SK-N-SH (cell line): ENCODE data around the gene GRM8. TPM values are rescaled to one million over a fixed set of nuclear protein-coding genes. Genes with fewer than 3 reads are reported as not detected.
A peak's percentile ranks its signal among the peaks of the same experiment; 100 is the strongest.

Source experiments
- CTCF ChIA-PET: fragments of 300-600, 350-600 bp; formaldehyde crosslinking; extraction: SDS; loops from one replicate; lab custom pipeline; 2021; lab: Yijun Ruan, JAX
- POLR2A ChIA-PET: fragments of 350-600 bp; sonication (Branson Sonifier 250); formaldehyde crosslinking; extraction: SDS; loops from one replicate; lab custom pipeline; 2020; ENCODE audit warnings: antibody characterized with exemption, inconsistent platforms; lab: Yijun Ruan, JAX
- DNase-seq: peaks from one replicate; pipeline ENCODE4 v3.0.0; 2012
- H2AFZ ChIP-seq: fragments of 200-600 bp; sonication (generic); 2 replicates; pipeline ENCODE4 v1.8.1; 2016; ENCODE audit warnings: antibody characterized with exemption, mild to moderate bottlenecking, low read depth
- H3F3A ChIP-seq: fragments of 200-600 bp; sonication (generic); replicated peaks from 2 replicates; pipeline ENCODE3; 2016; ENCODE audit warnings: antibody characterized with exemption, mild to moderate bottlenecking; ENCODE audit not compliant: insufficient read depth
- H3K27ac ChIP-seq, 2 experiments: fragments of 200-500 bp in 1 of 2; fragments of 200-600 bp in 1 of 2; sonication (Bioruptor generic) in 1 of 2; sonication (generic), shearing (Covaris generic) in 1 of 2; 2 replicates each; pipeline versions ENCODE4 v1.5.1 to v1.6.1; 2014 to 2016; ENCODE audit warnings: low read depth in 2 of 2, inconsistent platforms in 1 of 2, low read length in 1 of 2, mild to moderate bottlenecking in 1 of 2, mixed read lengths in 1 of 2
- H3K27me3 ChIP-seq: fragments of 200-600 bp; sonication (generic), shearing (Covaris generic); 2 replicates; pipeline ENCODE4 v1.6.1; 2016; ENCODE audit warnings: mixed run types; ENCODE audit not compliant: insufficient read depth
- H3K36me3 ChIP-seq, 2 experiments: fragments of 200-500 bp in 1 of 2; fragments of 200-600 bp in 1 of 2; sonication (Bioruptor generic) in 1 of 2; sonication (generic) in 1 of 2; replicated peaks in 1 of 2; 2 replicates each; pipeline versions ENCODE3 to v1.5.1; 2014 to 2016; ENCODE audit warnings: low read length in 1 of 2, mild to moderate bottlenecking in 1 of 2; ENCODE audit not compliant: insufficient read depth in 2 of 2, control insufficient read depth in 1 of 2
- H3K4me1 ChIP-seq, 2 experiments: fragments of 200-500 bp in 1 of 2; fragments of 200-600 bp in 1 of 2; sonication (Bioruptor generic) in 1 of 2; sonication (generic), shearing (Covaris generic) in 1 of 2; 2 replicates each; pipeline versions ENCODE4 v1.5.1 to v1.6.1; 2014 to 2016; ENCODE audit warnings: low read depth in 1 of 2, low read length in 1 of 2, mixed run types in 1 of 2; ENCODE audit not compliant: insufficient read depth in 2 of 2, control insufficient read depth in 1 of 2
- H3K4me2 ChIP-seq: fragments of 200-600 bp; sonication (generic), shearing (Covaris generic); 2 replicates; pipeline ENCODE4 v1.6.1; 2017; ENCODE audit warnings: mixed run types
- H3K4me3 ChIP-seq, 2 experiments: fragments of 200-500 bp in 1 of 2; fragments of 200-600 bp in 1 of 2; sonication (Bioruptor generic) in 1 of 2; sonication (generic), shearing (Covaris generic) in 1 of 2; 2 replicates each; pipeline versions ENCODE4 v1.5.1 to v1.8.1; 2014 to 2016; ENCODE audit warnings: low read depth in 2 of 2, inconsistent platforms in 1 of 2, low read length in 1 of 2, mild to moderate bottlenecking in 1 of 2, mixed read lengths in 1 of 2, moderate library complexity in 1 of 2
- H3K79me2 ChIP-seq: fragments of 200-600 bp; sonication (generic); 2 replicates; pipeline ENCODE4 v1.8.1; 2017; ENCODE audit warnings: mild to moderate bottlenecking; ENCODE audit not compliant: insufficient read depth
- H3K9ac ChIP-seq: fragments of 200-600 bp; sonication (generic); 2 replicates; pipeline ENCODE4 v1.6.1; 2017; ENCODE audit warnings: mixed run types
- H3K9me2 ChIP-seq: fragments of 200-600 bp; sonication (generic); 2 replicates; pipeline ENCODE4 v1.6.1; 2017; ENCODE audit warnings: mixed run types
- H3K9me3 ChIP-seq: fragments of 200-600 bp; sonication (generic); 2 replicates; pipeline ENCODE4 v1.6.1; 2017; ENCODE audit warnings: mixed run types, mild to moderate bottlenecking, moderate library complexity
- H4K20me1 ChIP-seq: fragments of 200-600 bp; sonication (generic); 2 replicates; pipeline ENCODE4 v1.6.1; 2017; ENCODE audit warnings: mild to moderate bottlenecking, mixed run types; ENCODE audit not compliant: insufficient read depth
- CHD2 ChIP-seq: fragments of 150-350 bp; IDR thresholded peaks from 2 replicates; pipeline ENCODE4 v1.6.1; 2018; ENCODE audit warnings: low read length; ENCODE audit not compliant: partially characterized antibody
- ELF1 ChIP-seq: IDR thresholded peaks from 2 replicates; pipeline ENCODE4 v1.4.0; 2012
- EP300 ChIP-seq, 2 experiments: IDR thresholded peaks; 2 replicates each; pipeline versions ENCODE4 v1.4.0 to v1.6.1; 2012; ENCODE audit warnings: borderline replicate concordance in 1 of 2, low read depth in 1 of 2, low read length in 1 of 2
- EZH2phosphoT487 ChIP-seq: fragments of 200-600 bp; sonication (generic); IDR thresholded peaks from 2 replicates; pipeline ENCODE4 v1.6.1; 2017; ENCODE audit warnings: low read depth, mixed run types, mild to moderate bottlenecking, antibody characterized with exemption, moderate library complexity, borderline replicate concordance
- FOSL2 ChIP-seq: IDR thresholded peaks from 2 replicates; pipeline ENCODE4 v1.4.0; 2012; ENCODE audit warnings: low read depth, mild to moderate bottlenecking, moderate library complexity, borderline replicate concordance
- FOXJ3 ChIP-seq: sonication (generic); formaldehyde crosslinking; IDR thresholded peaks from 2 replicates; pipeline ENCODE4 v1.5.1; 2020; ENCODE audit warnings: mild to moderate bottlenecking, missing genetic modification reagents
- GATA2 ChIP-seq: sonication (generic); formaldehyde crosslinking; IDR thresholded peaks from 2 replicates; pipeline ENCODE4 v1.5.0; 2020; ENCODE audit warnings: mild to moderate bottlenecking, missing genetic modification reagents
- MEF2A ChIP-seq: IDR thresholded peaks from 2 replicates; pipeline ENCODE4 v1.4.0; 2012; ENCODE audit warnings: low read depth, borderline replicate concordance
- MXI1 ChIP-seq: IDR thresholded peaks from 2 replicates; pipeline ENCODE4 v1.6.1; 2012; ENCODE audit warnings: mild to moderate bottlenecking, low read depth, low read length, improper control_type of control experiment
- PBX3 ChIP-seq: IDR thresholded peaks from 2 replicates; pipeline ENCODE4; 2012
- POLR2AphosphoS5 ChIP-seq: IDR thresholded peaks from 2 replicates; pipeline ENCODE4 v1.6.1; 2012; ENCODE audit warnings: low read depth, low read length
- RAD21 ChIP-seq: IDR thresholded peaks from 2 replicates; pipeline ENCODE4 v1.6.1; 2012; ENCODE audit warnings: mild to moderate bottlenecking, low read length
- RCOR1 ChIP-seq: fragments of 150-350 bp; IDR thresholded peaks from 2 replicates; pipeline ENCODE4 v1.6.1; 2017; ENCODE audit warnings: antibody characterized with exemption, low read length
- RXRA ChIP-seq: IDR thresholded peaks from 2 replicates; pipeline ENCODE4 v1.4.0; 2012; ENCODE audit warnings: low read depth, mild to moderate bottlenecking, borderline replicate concordance
- SIN3A ChIP-seq: IDR thresholded peaks from 2 replicates; pipeline ENCODE4 v1.6.1; 2012; ENCODE audit warnings: low read depth, mild to moderate bottlenecking, low read length, moderate library complexity, borderline replicate concordance
- TAF1 ChIP-seq: IDR thresholded peaks from 2 replicates; pipeline ENCODE4 v1.6.1; 2012; ENCODE audit warnings: low read depth, mild to moderate bottlenecking, low read length, moderate library complexity, borderline replicate concordance
- WGBS: methylation state at CpG from one replicate; pipeline ENCODE4 v1.1.6; 2017; ENCODE audit warnings: low lambda C conversion rate; 5-methylcytosine and 5-hydroxymethylcytosine counted together
- polyA plus RNA-seq, 3 experiments: library from polyadenylated mRNA; depleted of rRNA; stranded (reverse); fragments of >200 nt; gene quantifications; 2 replicates each; pipeline ENCODE4 v1.2.3, GENCODE V29; 2012
- TF ChIP-seq, protein P1 (sequence below): IDR thresholded peaks from 2 replicates; pipeline ENCODE4 v1.4.0; 2012; ENCODE audit warnings: low read depth, borderline replicate concordance

The GRM8 gene
- polyA plus RNA-seq, 1 of the 3 experiments (the other 2 are of a cell fraction) = 0.10 TPM

DNA sequence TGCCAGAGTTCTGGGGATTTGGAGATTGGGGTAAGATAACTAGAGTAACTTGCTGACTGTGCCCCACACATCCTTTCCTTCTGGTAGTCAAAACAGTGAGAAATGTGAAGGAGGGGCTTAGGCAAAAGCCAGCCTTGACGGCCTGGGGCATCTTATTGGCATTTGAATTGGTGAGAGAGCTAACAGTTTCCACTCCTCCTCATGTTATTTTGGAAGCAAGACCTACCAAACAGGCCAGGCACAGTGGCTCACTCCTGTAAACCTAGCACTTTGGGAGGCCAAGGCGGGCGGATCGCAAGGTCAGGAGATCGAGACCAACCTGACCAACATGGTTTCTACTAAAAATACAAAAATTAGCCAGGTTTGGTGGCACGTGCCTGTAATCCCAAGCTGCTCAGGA is 596.6 kb downstream of the GRM8 start (continued):
- TF ChIP-seq FOSL2 (no peak), SIN3A (no peak), CHD2 (no peak), EZH2phosphoT487 (no peak), ELF1 (no peak), PBX3 (no peak)

GRCh38 chr7:126637538-126637937 is 615.2 kb downstream of the GRM8 start:
- peak; percentile 36 for DNase-seq
- TF ChIP-seq FOXJ3 (CRISPR knock-in tag) = peak; percentile 85
- TF ChIP-seq RCOR1 = peak; percentile 85
- no peak for TF ChIP-seq MEF2A
- peak; percentile 89 for TF ChIP-seq GATA2 (CRISPR knock-in tag)
- TF ChIP-seq POLR2AphosphoS5 = no peak
- TF ChIP-seq RXRA = no peak
- TF ChIP-seq EP300 (IDR thresholded peaks at IDR 0.05; ENCODE audit: borderline replicate concordance in 1 of 2, low read depth in 1 of 2, low read length in 1 of 2) = peak in 1 of 2 experiments; percentile 81; a peak in 1 of 4 replicates
- peak; percentile 48; the same call in 1 of the 2 replicates for TF ChIP-seq MXI1
- TF ChIP-seq RAD21 = 0 out of 2 replicates have a peak, but pooled peaks have one; percentile 28
- no peak for TF ChIP-seq TAF1
- TF ChIP-seq, protein P1, sequence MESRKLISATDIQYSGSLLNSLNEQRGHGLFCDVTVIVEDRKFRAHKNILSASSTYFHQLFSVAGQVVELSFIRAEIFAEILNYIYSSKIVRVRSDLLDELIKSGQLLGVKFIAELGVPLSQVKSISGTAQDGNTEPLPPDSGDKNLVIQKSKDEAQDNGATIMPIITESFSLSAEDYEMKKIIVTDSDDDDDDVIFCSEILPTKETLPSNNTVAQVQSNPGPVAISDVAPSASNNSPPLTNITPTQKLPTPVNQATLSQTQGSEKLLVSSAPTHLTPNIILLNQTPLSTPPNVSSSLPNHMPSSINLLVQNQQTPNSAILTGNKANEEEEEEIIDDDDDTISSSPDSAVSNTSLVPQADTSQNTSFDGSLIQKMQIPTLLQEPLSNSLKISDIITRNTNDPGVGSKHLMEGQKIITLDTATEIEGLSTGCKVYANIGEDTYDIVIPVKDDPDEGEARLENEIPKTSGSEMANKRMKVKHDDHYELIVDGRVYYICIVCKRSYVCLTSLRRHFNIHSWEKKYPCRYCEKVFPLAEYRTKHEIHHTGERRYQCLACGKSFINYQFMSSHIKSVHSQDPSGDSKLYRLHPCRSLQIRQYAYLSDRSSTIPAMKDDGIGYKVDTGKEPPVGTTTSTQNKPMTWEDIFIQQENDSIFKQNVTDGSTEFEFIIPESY = no peak
- TF ChIP-seq CHD2 = peak; percentile 63
- H2AFZ ChIP-seq = no peak overlapping the region
- H3F3A ChIP-seq = no peaks in the 10 kb centered on the region
- no peaks in the 10 kb centered on the region for H3K9me3 ChIP-seq
- ChIA-PET CTCF (no interaction called here), POLR2A (no interaction called here)
- no peak overlapping the region for H3K4me2 ChIP-seq
- 12% methylated on average over 4 of the region's 4 CpGs for WGBS
- no peaks in the 10 kb centered on the region for H4K20me1 ChIP-seq
- H3K27ac ChIP-seq = peak overlapping the region in 1 of 2 experiments; percentile 58; a peak in 1 of 4 replicates
- H3K79me2 ChIP-seq = no peaks in the 10 kb centered on the region
- H3K4me3 ChIP-seq = no peak overlapping the region
- H3K27me3 ChIP-seq = no peaks in the 10 kb centered on the region
- H3K4me1 ChIP-seq = no peaks in the 10 kb centered on the region; a peak in 1 of 4 replicates
- H3K9ac ChIP-seq = no peak overlapping the region
- no peaks in the 10 kb centered on the region for H3K9me2 ChIP-seq
- H3K36me3 ChIP-seq = no peaks in the 10 kb centered on the region
